ENCODE data around the gene LRRC26. TPM values are rescaled to one million over a fixed set of nuclear protein-coding genes. Genes with fewer than 3 reads are reported as not detected.
A peak's percentile ranks its signal among the peaks of the same experiment; 100 is the strongest.

The LRRC26 gene
- polyA plus RNA-seq, 2 donors, result 0.24 to 0.81 TPM

- no peaks in the 10 kb centered on the region for H3K9me3 ChIP-seq (ENCODE audit: control insufficient read depth in 2 of 2, insufficient read depth in 1 of 2, low read depth in 1 of 2, low read length in 1 of 2)
- 86 to 88% methylated on average over 17 to 19 of the region's 19 CpGs for WGBS, 2 donors
- no peak overlapping the region for H3K27ac ChIP-seq (ENCODE audit: low read depth in 2 of 2, low read length in 1 of 2)
- H3K4me1 ChIP-seq (ENCODE audit: control insufficient read depth in 2 of 2, insufficient read depth in 2 of 2, low read length in 1 of 2), result peaks cover 3 to 11% of the 10 kb centered on the region in 2 donors
- H3K27me3 ChIP-seq (ENCODE audit: control insufficient read depth in 1 of 2, insufficient read depth in 2 of 2, low read length in 2 of 2), result no peaks in the 10 kb centered on the region
- H3K4me3 ChIP-seq (ENCODE audit: low read depth in 1 of 2, low read length in 2 of 2), result no peak overlapping the region
- H3K36me3 ChIP-seq (ENCODE audit: control insufficient read depth in 2 of 2, insufficient read depth in 2 of 2, low read length in 1 of 2), result peaks cover 13 to 58% of the 10 kb centered on the region in 2 donors
These were observed 9.2 kb upstream of the LRRC26 start for GRCh38 chr9:137178939-137179630.

DNA sequence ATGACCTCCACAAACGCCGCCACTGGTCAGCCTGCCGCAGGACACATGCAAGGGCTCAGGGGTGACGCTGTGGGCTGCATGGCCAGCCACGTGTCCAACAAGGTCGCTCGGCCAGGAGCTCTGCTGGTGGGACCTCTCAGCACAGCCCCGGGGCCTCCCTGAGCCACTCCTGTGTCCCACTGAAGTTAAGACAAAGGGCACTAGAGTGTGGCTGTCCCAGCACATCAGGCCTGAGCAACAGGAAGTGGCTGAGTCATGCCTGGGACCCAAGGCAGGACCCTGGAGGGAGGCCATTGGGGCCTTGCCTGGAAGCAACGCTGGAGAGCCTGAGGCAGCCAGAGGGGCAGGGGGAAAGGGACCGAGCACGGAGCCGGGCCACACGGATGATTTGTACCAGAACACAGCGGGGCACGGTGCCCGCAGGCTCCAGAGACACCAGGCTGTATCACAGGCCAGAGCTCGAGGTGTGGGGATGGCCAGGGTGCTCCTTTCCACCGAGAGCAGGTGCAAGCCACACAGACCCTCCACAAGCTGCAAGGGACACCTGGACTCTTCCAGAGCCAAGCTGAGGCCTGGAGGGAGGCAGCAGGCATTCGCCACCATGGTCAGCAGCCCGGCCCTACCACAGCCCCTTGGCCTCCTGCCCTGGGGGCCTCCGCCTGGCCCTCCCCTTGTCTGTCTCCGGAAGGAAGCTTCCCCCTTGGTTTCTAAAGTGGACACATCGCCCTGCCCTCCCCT is 8.5 kb upstream of the LRRC26 start:
- Histone ChIP-seq H3K27me3 (ENCODE audit: control insufficient read depth in 1 of 2, insufficient read depth in 2 of 2, low read length in 2 of 2) (no peaks in the 10 kb centered on the region), H3K4me1 (ENCODE audit: control insufficient read depth in 2 of 2, insufficient read depth in 2 of 2, low read length in 1 of 2) (peaks cover 5 to 17% of the 10 kb centered on the region in 2 donors), H3K4me3 (ENCODE audit: low read depth in 1 of 2, low read length in 2 of 2) (no peak overlapping the region), H3K9me3 (ENCODE audit: control insufficient read depth in 2 of 2, insufficient read depth in 1 of 2, low read depth in 1 of 2, low read length in 1 of 2) (no peaks in the 10 kb centered on the region), H3K27ac (ENCODE audit: low read depth in 2 of 2, low read length in 1 of 2) (no peak overlapping the region), H3K36me3 (ENCODE audit: control insufficient read depth in 2 of 2, insufficient read depth in 2 of 2, low read length in 1 of 2) (peaks cover 8 to 51% of the 10 kb centered on the region in 2 donors)
- 87 to 93% methylated on average over 23 of the region's 23 CpGs for WGBS, 2 donors

- Histone ChIP-seq H3K27ac (ENCODE audit: low read depth in 2 of 2, low read length in 1 of 2) (peak overlapping the region in 1 of 2 donors; percentile 14), H3K4me1 (ENCODE audit: control insufficient read depth in 2 of 2, insufficient read depth in 2 of 2, low read length in 1 of 2) (peaks cover 5 to 34% of the 10 kb centered on the region in 2 donors), H3K27me3 (ENCODE audit: control insufficient read depth in 1 of 2, insufficient read depth in 2 of 2, low read length in 2 of 2) (no peaks in the 10 kb centered on the region), H3K36me3 (ENCODE audit: control insufficient read depth in 2 of 2, insufficient read depth in 2 of 2, low read length in 1 of 2) (peaks cover 4 to 36% of the 10 kb centered on the region in 2 donors), H3K4me3 (ENCODE audit: low read depth in 1 of 2, low read length in 2 of 2) (no peak overlapping the region), H3K9me3 (ENCODE audit: control insufficient read depth in 2 of 2, insufficient read depth in 1 of 2, low read depth in 1 of 2, low read length in 1 of 2) (no peaks in the 10 kb centered on the region)
- WGBS, 2 donors, result 49 to 50% methylated on average over 17 of the region's 17 CpGs
These were observed 6.7 kb upstream of the LRRC26 start for GRCh38 chr9:137176302-137177182.

DNA sequence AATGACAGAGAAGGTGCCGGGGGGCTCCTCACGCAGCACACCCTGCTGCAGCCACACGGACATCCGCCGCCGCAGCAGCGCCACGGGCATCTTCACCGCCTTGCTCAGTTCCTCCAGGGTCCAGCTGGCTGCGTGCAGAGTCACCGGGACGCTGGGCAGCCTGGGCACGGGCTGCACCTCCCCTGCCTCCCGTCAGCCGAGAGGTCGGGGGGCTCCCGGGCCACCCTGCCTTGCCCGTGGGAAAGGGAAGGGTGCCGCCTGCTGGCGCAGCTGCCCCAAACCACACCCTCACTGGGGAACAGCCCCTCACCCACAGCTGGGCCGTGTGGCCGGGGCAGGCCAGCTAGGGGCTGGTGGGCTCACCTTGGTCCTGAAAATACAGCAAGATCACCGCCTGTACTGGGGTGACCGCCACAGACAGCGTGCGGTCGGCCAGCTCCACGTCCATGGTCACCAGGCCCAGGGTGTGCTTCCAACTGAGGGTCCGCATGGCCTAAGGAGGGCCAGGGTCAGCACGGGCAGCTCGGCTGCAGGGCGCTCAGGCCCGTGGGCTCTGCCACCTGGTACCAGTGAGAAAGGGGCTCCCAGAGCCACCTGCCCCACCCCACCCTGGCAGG is 5.6 kb upstream of the LRRC26 start:
- no peaks in the 10 kb centered on the region for H3K9me3 ChIP-seq (ENCODE audit: control insufficient read depth in 2 of 2, insufficient read depth in 1 of 2, low read depth in 1 of 2, low read length in 1 of 2)
- H3K36me3 ChIP-seq (ENCODE audit: control insufficient read depth in 2 of 2, insufficient read depth in 2 of 2, low read length in 1 of 2), result peaks cover 4 to 25% of the 10 kb centered on the region in 2 donors
- WGBS, 2 donors, result 37 to 40% methylated on average over 29 to 33 of the region's 33 CpGs
- no peak overlapping the region for H3K4me3 ChIP-seq (ENCODE audit: low read depth in 1 of 2, low read length in 2 of 2)
- no peak overlapping the region for H3K27ac ChIP-seq (ENCODE audit: low read depth in 2 of 2, low read length in 1 of 2)
- peaks cover 5 to 36% of the 10 kb centered on the region in 2 donors for H3K4me1 ChIP-seq (ENCODE audit: control insufficient read depth in 2 of 2, insufficient read depth in 2 of 2, low read length in 1 of 2)
- peaks cover 0 to 2% of the 10 kb centered on the region in 2 donors for H3K27me3 ChIP-seq (ENCODE audit: control insufficient read depth in 1 of 2, insufficient read depth in 2 of 2, low read length in 2 of 2)

DNA sequence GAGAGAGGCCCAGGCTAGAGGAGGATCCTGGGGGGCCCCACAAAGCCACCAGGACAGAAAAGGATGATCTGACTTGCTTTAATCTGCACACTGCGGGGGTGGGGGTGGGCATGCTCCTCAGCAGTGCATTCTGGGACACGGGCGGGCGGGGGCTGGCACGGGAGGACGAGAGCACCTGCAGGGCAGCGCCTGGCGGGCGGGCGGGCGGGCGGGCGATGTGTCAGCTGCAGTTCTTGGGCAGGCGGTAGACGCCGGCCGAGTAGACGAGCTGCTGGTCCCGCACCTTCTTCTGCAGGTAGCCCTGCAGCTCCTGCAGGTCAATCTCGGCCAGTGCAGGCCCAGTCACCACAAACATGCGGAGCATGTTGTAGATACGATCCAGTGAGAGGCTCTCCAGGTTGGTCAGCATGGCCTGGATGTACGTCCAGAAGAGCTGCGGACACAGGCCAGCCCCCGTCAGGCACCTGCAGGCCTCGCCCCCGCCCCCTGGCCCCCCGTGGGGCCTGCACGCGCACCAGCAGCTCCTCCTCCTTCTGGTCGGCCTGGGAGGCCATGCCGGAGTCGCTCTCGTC is 5.0 kb upstream of the LRRC26 start:
- Histone ChIP-seq H3K4me1 (ENCODE audit: control insufficient read depth in 2 of 2, insufficient read depth in 2 of 2, low read length in 1 of 2) (peaks cover 5 to 41% of the 10 kb centered on the region in 2 donors), H3K36me3 (ENCODE audit: control insufficient read depth in 2 of 2, insufficient read depth in 2 of 2, low read length in 1 of 2) (peaks cover 3 to 19% of the 10 kb centered on the region in 2 donors), H3K4me3 (ENCODE audit: low read depth in 1 of 2, low read length in 2 of 2) (no peak overlapping the region), H3K9me3 (ENCODE audit: control insufficient read depth in 2 of 2, insufficient read depth in 1 of 2, low read depth in 1 of 2, low read length in 1 of 2) (no peaks in the 10 kb centered on the region), H3K27me3 (ENCODE audit: control insufficient read depth in 1 of 2, insufficient read depth in 2 of 2, low read length in 2 of 2) (peaks cover 0 to 6% of the 10 kb centered on the region in 2 donors), H3K27ac (ENCODE audit: low read depth in 2 of 2, low read length in 1 of 2) (no peak overlapping the region)
- 31 to 40% methylated on average over 24 to 34 of the region's 34 CpGs for WGBS, 2 donors

DNA sequence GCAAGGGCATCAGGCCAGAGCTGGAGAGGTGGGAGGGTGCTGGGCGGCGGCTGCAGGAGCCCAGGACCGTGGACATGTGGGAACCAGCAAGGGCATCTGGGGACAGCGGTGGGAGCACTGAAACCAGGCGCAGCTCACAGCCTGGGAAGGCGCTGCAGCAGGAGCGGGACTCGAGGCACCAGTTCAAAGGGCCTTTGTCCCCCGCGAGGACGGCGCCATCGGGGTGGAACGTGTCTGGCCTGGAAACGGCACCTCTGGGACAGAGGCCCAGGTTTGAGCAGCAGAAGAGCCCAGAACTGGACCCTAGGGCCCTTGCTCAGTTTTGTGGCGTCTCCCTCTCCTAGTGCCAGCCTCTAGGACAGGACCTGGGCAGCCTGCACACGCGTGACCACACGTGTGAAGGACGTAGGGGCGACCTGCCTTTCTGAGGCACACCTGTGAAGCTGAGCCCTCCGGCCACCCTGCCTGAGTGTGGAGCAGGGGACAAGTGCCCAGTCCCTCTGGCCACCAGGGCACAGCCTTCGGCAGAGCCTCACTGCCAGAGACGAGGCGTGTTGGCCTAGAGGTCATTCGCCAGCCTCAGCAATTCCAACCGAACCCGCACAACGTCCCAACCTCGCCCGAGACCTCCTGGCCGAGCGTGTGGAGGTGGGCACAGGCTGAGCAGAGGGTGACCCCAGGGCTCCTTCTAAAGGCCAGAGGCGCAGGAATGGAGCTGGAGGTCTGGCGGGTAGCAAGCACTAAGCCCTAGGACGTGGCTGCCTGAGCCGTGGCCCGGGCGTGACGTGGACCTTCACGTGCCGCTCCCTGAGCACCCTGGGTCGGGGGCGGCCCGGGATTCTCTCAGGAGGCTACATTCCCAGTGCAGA is 4.2 kb upstream of the LRRC26 start:
- H3K27me3 ChIP-seq (ENCODE audit: control insufficient read depth in 1 of 2, insufficient read depth in 2 of 2, low read length in 2 of 2), result peaks cover 0 to 12% of the 10 kb centered on the region in 2 donors
- peak overlapping the region in 1 of 2 donors; percentile 28 for H3K27ac ChIP-seq (ENCODE audit: low read depth in 2 of 2, low read length in 1 of 2)
- peaks cover 0 to 12% of the 10 kb centered on the region in 2 donors for H3K36me3 ChIP-seq (ENCODE audit: control insufficient read depth in 2 of 2, insufficient read depth in 2 of 2, low read length in 1 of 2)
- peaks cover 10 to 47% of the 10 kb centered on the region in 2 donors for H3K4me1 ChIP-seq (ENCODE audit: control insufficient read depth in 2 of 2, insufficient read depth in 2 of 2, low read length in 1 of 2)
- peaks cover 0 to 1% of the 10 kb centered on the region in 2 donors for H3K9me3 ChIP-seq (ENCODE audit: control insufficient read depth in 2 of 2, insufficient read depth in 1 of 2, low read depth in 1 of 2, low read length in 1 of 2)
- no peak overlapping the region for H3K4me3 ChIP-seq (ENCODE audit: low read depth in 1 of 2, low read length in 2 of 2)
- 63 to 65% methylated on average over 44 to 45 of the region's 45 CpGs for WGBS, 2 donors

DNA sequence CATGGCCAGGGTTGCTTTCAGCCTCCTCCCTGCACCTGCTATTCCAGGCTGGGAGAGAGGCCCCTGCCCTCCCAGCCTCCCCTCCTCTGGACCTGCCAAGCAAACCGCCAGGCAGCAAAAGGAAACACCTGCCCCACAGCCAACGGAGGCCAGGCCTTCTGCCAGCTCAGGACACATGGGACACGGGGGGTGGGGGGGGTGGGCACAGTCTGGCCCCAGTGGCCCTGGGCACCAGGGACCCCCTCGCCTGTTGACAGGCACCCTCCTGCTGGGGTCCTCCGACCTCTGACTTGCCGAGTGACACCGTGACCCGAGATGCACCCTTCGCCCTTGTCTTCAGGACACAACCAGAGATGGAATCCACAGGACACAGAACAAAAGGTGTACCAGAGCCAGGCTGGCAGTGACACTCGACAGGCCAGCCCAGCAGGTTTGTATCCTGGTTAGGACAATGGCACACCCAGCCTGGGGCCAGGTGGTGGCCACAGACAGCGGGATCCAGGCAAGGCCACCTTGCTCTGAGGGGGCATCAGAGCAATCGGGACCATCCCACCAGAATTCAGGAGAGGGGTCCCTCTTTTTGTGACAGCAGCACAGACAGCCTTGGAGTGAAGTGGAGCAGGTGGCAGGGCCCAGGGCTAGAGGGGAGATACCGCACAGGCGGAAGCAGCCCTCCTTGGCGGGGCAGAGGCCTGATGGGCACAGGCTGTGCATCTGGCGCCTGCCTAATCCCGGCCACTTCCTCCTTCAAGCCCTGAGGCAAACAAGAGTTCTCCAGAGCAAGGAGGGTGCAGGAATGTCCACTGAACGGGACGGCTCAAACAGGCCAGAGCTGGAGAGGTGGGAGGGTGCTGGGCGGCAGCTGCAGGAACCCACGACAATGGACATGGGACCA is 3.3 kb upstream of the LRRC26 start:
- no peak overlapping the region for H3K4me3 ChIP-seq (ENCODE audit: low read depth in 1 of 2, low read length in 2 of 2)
- peaks cover 0 to 4% of the 10 kb centered on the region in 2 donors for H3K36me3 ChIP-seq (ENCODE audit: control insufficient read depth in 2 of 2, insufficient read depth in 2 of 2, low read length in 1 of 2)
- peaks cover 0 to 3% of the 10 kb centered on the region in 2 donors for H3K9me3 ChIP-seq (ENCODE audit: control insufficient read depth in 2 of 2, insufficient read depth in 1 of 2, low read depth in 1 of 2, low read length in 1 of 2)
- H3K27me3 ChIP-seq (ENCODE audit: control insufficient read depth in 1 of 2, insufficient read depth in 2 of 2, low read length in 2 of 2), result peaks cover 0 to 18% of the 10 kb centered on the region in 2 donors
- 38 to 44% methylated on average over 21 of the region's 21 CpGs for WGBS, 2 donors
- peaks cover 13 to 53% of the 10 kb centered on the region in 2 donors for H3K4me1 ChIP-seq (ENCODE audit: control insufficient read depth in 2 of 2, insufficient read depth in 2 of 2, low read length in 1 of 2)
- peak overlapping the region; percentile 33 to 65 for H3K27ac ChIP-seq (ENCODE audit: low read depth in 2 of 2, low read length in 1 of 2)
